ENCODE data around the gene OSR1.

The OSR1 gene

GRCh38 chr2:19361325-19361990 is 3.0 kb upstream of the OSR1 start:
- Histone ChIP-seq H3K79me2 (ENCODE audit: insufficient read depth, low read depth) (no peaks in the 10 kb centered on the region), H4K20me1 (ENCODE audit: insufficient read depth) (no peaks in the 10 kb centered on the region), H3K4me3 (IDR thresholded peaks at IDR 0.05; ENCODE audit: insufficient read depth, low read depth, low read length) (no peak overlapping the region), H3K27ac (no peak overlapping the region), H3K9ac (no peak overlapping the region), H3K4me2 (no peak overlapping the region), H2AFZ (ENCODE audit: low read depth) (no peak overlapping the region), H3K27me3 (ENCODE audit: insufficient read depth, low read depth) (no peaks in the 10 kb centered on the region; the same call in 1 of the 2 replicates), H3K4me1 (ENCODE audit: low read depth, poor library complexity, severe bottlenecking) (peaks cover 7% of the 10 kb centered on the region), H3K36me3 (ENCODE audit: insufficient read depth) (no peaks in the 10 kb centered on the region)
- TF ChIP-seq CTCF (conservative IDR thresholded peaks at IDR 0.05; ENCODE audit: low read depth, low read length), result no peak

GRCh38 chr2:19360966-19361321 is 2.5 kb upstream of the OSR1 start:
- H3K27me3 ChIP-seq (ENCODE audit: insufficient read depth, low read depth), result no peaks in the 10 kb centered on the region; the same call in 1 of the 2 replicates
- peaks cover 7% of the 10 kb centered on the region for H3K4me1 ChIP-seq (ENCODE audit: low read depth, poor library complexity, severe bottlenecking)
- H2AFZ ChIP-seq (ENCODE audit: low read depth), result no peak overlapping the region
- H3K4me2 ChIP-seq, result no peak overlapping the region
- H3K4me3 ChIP-seq (IDR thresholded peaks at IDR 0.05; ENCODE audit: insufficient read depth, low read depth, low read length), result no peak overlapping the region
- no peaks in the 10 kb centered on the region for H3K36me3 ChIP-seq (ENCODE audit: insufficient read depth)
- no peak overlapping the region for H3K9ac ChIP-seq
- no peak overlapping the region for H3K27ac ChIP-seq
- H4K20me1 ChIP-seq (ENCODE audit: insufficient read depth), result no peaks in the 10 kb centered on the region
- TF ChIP-seq CTCF (conservative IDR thresholded peaks at IDR 0.05; ENCODE audit: low read depth, low read length), result no peak
- H3K79me2 ChIP-seq (ENCODE audit: insufficient read depth, low read depth), result no peaks in the 10 kb centered on the region

GRCh38 chr2:19360266-19360965 is 2.0 kb upstream of the OSR1 start:
- no peak overlapping the region for H3K27ac ChIP-seq
- no peaks in the 10 kb centered on the region for H3K36me3 ChIP-seq (ENCODE audit: insufficient read depth)
- H4K20me1 ChIP-seq (ENCODE audit: insufficient read depth), result no peaks in the 10 kb centered on the region
- H2AFZ ChIP-seq (ENCODE audit: low read depth), result no peak overlapping the region
- no peak overlapping the region for H3K4me3 ChIP-seq (IDR thresholded peaks at IDR 0.05; ENCODE audit: insufficient read depth, low read depth, low read length)
- no peaks in the 10 kb centered on the region; the same call in 1 of the 2 replicates for H3K27me3 ChIP-seq (ENCODE audit: insufficient read depth, low read depth)
- H3K4me2 ChIP-seq, result no peak overlapping the region
- H3K4me1 ChIP-seq (ENCODE audit: low read depth, poor library complexity, severe bottlenecking), result peaks cover 7% of the 10 kb centered on the region
- no peak for TF ChIP-seq CTCF (conservative IDR thresholded peaks at IDR 0.05; ENCODE audit: low read depth, low read length)
- H3K9ac ChIP-seq, result no peak overlapping the region
- H3K79me2 ChIP-seq (ENCODE audit: insufficient read depth, low read depth), result no peaks in the 10 kb centered on the region

- no peaks in the 10 kb centered on the region for H4K20me1 ChIP-seq (ENCODE audit: insufficient read depth)
These were observed 1.0 kb upstream of the OSR1 start for GRCh38 chr2:19359456-19359855.

More at GRCh38 chr2:19359456-19359855, 1.0 kb upstream of the OSR1 start:
- Histone ChIP-seq H3K27me3 (ENCODE audit: insufficient read depth, low read depth) (no peaks in the 10 kb centered on the region; the same call in 1 of the 2 replicates), H3K4me2 (peak overlapping the region; percentile 91), H3K4me1 (ENCODE audit: low read depth, poor library complexity, severe bottlenecking) (peaks cover 7% of the 10 kb centered on the region), H3K79me2 (ENCODE audit: insufficient read depth, low read depth) (no peaks in the 10 kb centered on the region), H3K27ac (no peak overlapping the region), H2AFZ (ENCODE audit: low read depth) (peak overlapping the region; percentile 93; the same call in 1 of the 2 replicates), H3K36me3 (ENCODE audit: insufficient read depth) (no peaks in the 10 kb centered on the region), H3K4me3 (IDR thresholded peaks at IDR 0.05; ENCODE audit: insufficient read depth, low read depth, low read length) (no peak overlapping the region), H3K9ac (no peak overlapping the region)
- no peak for TF ChIP-seq CTCF (conservative IDR thresholded peaks at IDR 0.05; ENCODE audit: low read depth, low read length)

Measured in KMS-11 (cell line).